SU-DHL-6 (cell line): ENCODE data around the gene ATAD2B.
"Not testable (repeated sequence)": the region's sequence is repeated elsewhere in the genome, so short reads cannot be mapped to it uniquely, and the experiment has no call there.

ENCODE experiments used
- H2AFZ ChIP-seq: fragments of 200-600 bp; sonication (generic); 2 replicates; pipeline ENCODE4 v1.6.1; 2014; ENCODE audit warnings: low read depth, mild to moderate bottlenecking, moderate library complexity, mixed read lengths, antibody characterized with exemption, low read length; ENCODE audit not compliant: severe bottlenecking
- H3F3A ChIP-seq: fragments of 200-600 bp; shearing (Covaris generic); 2 replicates; pipeline ENCODE4 v1.6.0; 2016; ENCODE audit warnings: antibody characterized with exemption, mild to moderate bottlenecking; ENCODE audit not compliant: insufficient read depth
- H3K27ac ChIP-seq: fragments of 200-600 bp; sonication (generic); 2 replicates; pipeline ENCODE4 v1.5.1; 2016; ENCODE audit warnings: low read depth, mild to moderate bottlenecking, low read length, moderate library complexity, mixed read lengths
- H3K27me3 ChIP-seq: fragments of 200-600 bp; sonication (generic), shearing (Covaris generic); 2 replicates; pipeline ENCODE4 v1.6.0; 2014; ENCODE audit warnings: mild to moderate bottlenecking, low read length
- H3K36me3 ChIP-seq: fragments of 200-600 bp; sonication (generic); 2 replicates; pipeline ENCODE4 v1.6.1; 2014; ENCODE audit warnings: mild to moderate bottlenecking, low read length, mixed read lengths
- H3K4me2 ChIP-seq: fragments of 300-600, 200-600 bp; shearing (Covaris generic), sonication (generic); 2 replicates; pipeline ENCODE4 v1.6.0; 2014; ENCODE audit warnings: low read length, low read depth, mild to moderate bottlenecking; ENCODE audit not compliant: poor library complexity, severe bottlenecking
- H3K4me3 ChIP-seq: fragments of 200-600 bp; sonication (generic); 2 replicates; pipeline ENCODE4 v1.5.1; 2014; ENCODE audit warnings: antibody characterized with exemption, low read length, mild to moderate bottlenecking, mixed read lengths; ENCODE audit not compliant: insufficient read depth, poor library complexity, severe bottlenecking
- H3K79me2 ChIP-seq: fragments of 200-600 bp; sonication (generic); 2 replicates; pipeline ENCODE4 v1.6.1; 2014; ENCODE audit warnings: mild to moderate bottlenecking, low read length, moderate library complexity; ENCODE audit not compliant: insufficient read depth
- H3K9ac ChIP-seq: fragments of 200-600 bp; sonication (generic); 2 replicates; pipeline ENCODE4 v1.7.0; 2014; ENCODE audit warnings: mild to moderate bottlenecking, low read length
- H3K9me2 ChIP-seq: fragments of 200-600 bp; sonication (generic); replicated peaks from 2 replicates; pipeline ENCODE4 v1.6.1; 2014; ENCODE audit warnings: low read length; ENCODE audit not compliant: insufficient read depth
- H3K9me3 ChIP-seq: fragments of 200-600 bp; sonication (generic); 2 replicates; pipeline ENCODE4 v1.6.1; 2014; ENCODE audit warnings: low read length, mixed read lengths; ENCODE audit not compliant: insufficient read depth
- H4K20me1 ChIP-seq: fragments of 200-600 bp; sonication (generic); 2 replicates; pipeline ENCODE4 v1.6.1; 2014; ENCODE audit warnings: low read depth, mild to moderate bottlenecking, antibody characterized with exemption, low read length, moderate library complexity, mixed read lengths
- CTCF ChIP-seq: fragments of 200-600 bp; sonication (generic); IDR thresholded peaks from one replicate; pipeline ENCODE4 v1.5.1; 2017; ENCODE audit warnings: antibody characterized with exemption, mild to moderate bottlenecking, low read length, moderate library complexity; ENCODE audit not compliant: insufficient read depth, poor library complexity, severe bottlenecking
- EZH2phosphoT487 ChIP-seq: fragments of 200-600 bp; sonication (generic), shearing (Covaris generic); conservative IDR thresholded peaks from 2 replicates; pipeline ENCODE4 v1.6.1; 2018; ENCODE audit warnings: mild to moderate bottlenecking, antibody characterized with exemption, low read length, moderate library complexity, mixed read lengths

Gene ATAD2B

GRCh38 chr2:23745726-23746105 is 181.2 kb downstream of the ATAD2B start:
- H3K9me3 ChIP-seq = no peaks in the 10 kb centered on the region
- H4K20me1 ChIP-seq = no peaks in the 10 kb centered on the region
- no peak overlapping the region for H2AFZ ChIP-seq
- H3F3A ChIP-seq = no peaks in the 10 kb centered on the region
- no peaks in the 10 kb centered on the region for H3K79me2 ChIP-seq
- H3K9ac ChIP-seq = no peak overlapping the region
- no peak overlapping the region for H3K27ac ChIP-seq
- no peak for TF ChIP-seq CTCF
- TF ChIP-seq EZH2phosphoT487 = no peak
- no peak overlapping the region for H3K4me2 ChIP-seq
- H3K36me3 ChIP-seq = no peaks in the 10 kb centered on the region
- no peak overlapping the region for H3K4me3 ChIP-seq
- H3K27me3 ChIP-seq = no peaks in the 10 kb centered on the region
- H3K9me2 ChIP-seq = no peaks in the 10 kb centered on the region

GRCh38 chr2:23745068-23745725 is 181.7 kb downstream of the ATAD2B start:
- Histone ChIP-seq H3K9ac (no peak overlapping the region), H3F3A (no peaks in the 10 kb centered on the region), H2AFZ (no peak overlapping the region), H3K4me3 (no peak overlapping the region), H3K9me3 (no peaks in the 10 kb centered on the region), H3K36me3 (no peaks in the 10 kb centered on the region), H3K9me2 (no peaks in the 10 kb centered on the region), H3K27me3 (no peaks in the 10 kb centered on the region), H4K20me1 (no peaks in the 10 kb centered on the region), H3K4me2 (no peak overlapping the region), H3K27ac (no peak overlapping the region), H3K79me2 (no peaks in the 10 kb centered on the region)
- TF ChIP-seq CTCF = no peak
- no peak for TF ChIP-seq EZH2phosphoT487

- H3K4me3 ChIP-seq, H3K9me3 ChIP-seq, H3K4me2 ChIP-seq, H3K27me3 ChIP-seq, H2AFZ ChIP-seq, H3K9me2 ChIP-seq, H3K9ac ChIP-seq, H3F3A ChIP-seq, H3K36me3 ChIP-seq, H3K27ac ChIP-seq, H3K79me2 ChIP-seq, H4K20me1 ChIP-seq: not testable (repeated sequence)
Observed at GRCh38 chr2:23736783-23737182, 190.1 kb downstream of the ATAD2B start.

- Histone ChIP-seq H3K27ac (no peak overlapping the region), H2AFZ (no peak overlapping the region), H3K79me2 (no peaks in the 10 kb centered on the region), H3K27me3 (no peaks in the 10 kb centered on the region), H3K4me3 (no peak overlapping the region), H3K9me2 (no peaks in the 10 kb centered on the region), H3K4me2 (no peak overlapping the region), H3K9ac (no peak overlapping the region), H3K9me3 (no peaks in the 10 kb centered on the region), H4K20me1 (no peaks in the 10 kb centered on the region), H3F3A (no peaks in the 10 kb centered on the region), H3K36me3 (no peaks in the 10 kb centered on the region)
- TF ChIP-seq CTCF = no peak
- TF ChIP-seq EZH2phosphoT487 = no peak
Observed at GRCh38 chr2:23734416-23734815, 192.5 kb downstream of the ATAD2B start.

GRCh38 chr2:23723029-23723428 is 203.9 kb downstream of the ATAD2B start:
- H3K4me2 ChIP-seq, H3K4me3 ChIP-seq, H4K20me1 ChIP-seq, H3K9me3 ChIP-seq, H3K79me2 ChIP-seq, H3K9ac ChIP-seq, H3K9me2 ChIP-seq, H3K27ac ChIP-seq, H3F3A ChIP-seq, H2AFZ ChIP-seq, H3K27me3 ChIP-seq, H3K36me3 ChIP-seq: not testable (repeated sequence)
